ENCODE measurements around the gene NVL. TPM values are rescaled to one million over a fixed set of nuclear protein-coding genes. Genes with fewer than 3 reads are reported as not detected.

Gene NVL
- total RNA-seq, 1 experiment from 2014 or later: 43.4 TPM

GRCh38 chr1:224238212-224238611, 91.8 kb downstream of the NVL start:
- TF ChIP-seq, protein P1, sequence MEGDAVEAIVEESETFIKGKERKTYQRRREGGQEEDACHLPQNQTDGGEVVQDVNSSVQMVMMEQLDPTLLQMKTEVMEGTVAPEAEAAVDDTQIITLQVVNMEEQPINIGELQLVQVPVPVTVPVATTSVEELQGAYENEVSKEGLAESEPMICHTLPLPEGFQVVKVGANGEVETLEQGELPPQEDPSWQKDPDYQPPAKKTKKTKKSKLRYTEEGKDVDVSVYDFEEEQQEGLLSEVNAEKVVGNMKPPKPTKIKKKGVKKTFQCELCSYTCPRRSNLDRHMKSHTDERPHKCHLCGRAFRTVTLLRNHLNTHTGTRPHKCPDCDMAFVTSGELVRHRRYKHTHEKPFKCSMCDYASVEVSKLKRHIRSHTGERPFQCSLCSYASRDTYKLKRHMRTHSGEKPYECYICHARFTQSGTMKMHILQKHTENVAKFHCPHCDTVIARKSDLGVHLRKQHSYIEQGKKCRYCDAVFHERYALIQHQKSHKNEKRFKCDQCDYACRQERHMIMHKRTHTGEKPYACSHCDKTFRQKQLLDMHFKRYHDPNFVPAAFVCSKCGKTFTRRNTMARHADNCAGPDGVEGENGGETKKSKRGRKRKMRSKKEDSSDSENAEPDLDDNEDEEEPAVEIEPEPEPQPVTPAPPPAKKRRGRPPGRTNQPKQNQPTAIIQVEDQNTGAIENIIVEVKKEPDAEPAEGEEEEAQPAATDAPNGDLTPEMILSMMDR (IDR thresholded peaks at IDR 0.05; ENCODE audit: unreplicated experiment): no peak
- intact Hi-C loops (cut with micrococcal nuclease; ENCODE audit: unreplicated experiment): no loop called here
- no peak for DNase-seq
- Mint-ChIP-seq H3K4me3 (ENCODE audit: low read depth, unreplicated experiment) (no peak overlapping the region), H3K27me3 (ENCODE audit: unreplicated experiment) (no peaks in the 10 kb centered on the region), H3K36me3 (ENCODE audit: insufficient read depth, unreplicated experiment) (peaks cover 5% of the 10 kb centered on the region), H3K4me1 (ENCODE audit: low read depth, unreplicated experiment) (no peaks in the 10 kb centered on the region), H3K9me3 (ENCODE audit: low read depth, unreplicated experiment) (no peaks in the 10 kb centered on the region), H3K27ac (ENCODE audit: unreplicated experiment) (no peak overlapping the region)
- CTCF ChIA-PET: interaction anchor here (1.3 kb wide), 1 partner anchor 29 kb away, joined by 3 read pairs; no protein-coding TSS in a partner anchor
- BruUV-seq (replicated peaks): no TSS peak

DNA sequence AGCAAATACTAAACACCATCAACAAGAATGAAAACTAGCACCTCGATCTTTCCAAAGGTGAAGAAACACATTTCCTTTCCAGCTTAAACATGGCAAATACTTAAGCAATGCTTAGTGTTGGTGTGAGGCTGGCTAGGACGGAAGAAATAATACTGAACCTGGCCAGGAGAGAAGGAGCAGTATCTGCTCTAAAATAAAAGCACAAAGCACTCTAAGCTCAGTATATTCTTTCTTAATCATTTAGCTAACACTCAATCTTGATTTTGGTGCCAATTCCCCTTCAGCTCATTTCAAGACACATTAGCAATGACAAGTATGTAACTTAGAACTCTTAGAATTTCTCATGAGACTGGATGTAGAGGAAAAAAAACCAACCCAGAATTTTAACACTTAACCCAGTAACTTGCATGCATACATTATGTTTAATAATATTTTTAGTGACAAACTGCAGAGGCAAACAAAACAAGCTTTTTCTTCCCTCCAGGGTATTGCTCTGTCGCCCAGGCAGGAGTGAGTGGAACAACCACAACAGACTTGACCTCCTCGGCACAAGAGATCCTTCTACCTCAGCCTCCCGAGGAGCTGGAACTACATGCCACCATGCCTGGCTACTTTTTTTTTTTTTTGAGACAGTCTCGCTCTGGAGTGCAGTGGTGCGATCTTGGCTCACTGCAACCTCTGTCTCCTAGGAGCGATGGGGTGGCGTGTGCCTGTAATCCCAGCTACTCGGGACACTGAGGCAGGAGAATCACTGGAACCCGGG, 92.7 kb downstream of the NVL start:
- TF ChIP-seq, protein P1 (IDR thresholded peaks at IDR 0.05; ENCODE audit: unreplicated experiment): no peak
- BruUV-seq (replicated peaks): no TSS peak
- intact Hi-C loops (cut with micrococcal nuclease; ENCODE audit: unreplicated experiment): no loop called here
- no peak for DNase-seq
- Mint-ChIP-seq H3K36me3 (ENCODE audit: insufficient read depth, unreplicated experiment) (peaks cover 5% of the 10 kb centered on the region), H3K27ac (ENCODE audit: unreplicated experiment) (no peak overlapping the region), H3K9me3 (ENCODE audit: low read depth, unreplicated experiment) (no peaks in the 10 kb centered on the region), H3K4me3 (ENCODE audit: low read depth, unreplicated experiment) (no peak overlapping the region), H3K27me3 (ENCODE audit: unreplicated experiment) (no peaks in the 10 kb centered on the region), H3K4me1 (ENCODE audit: low read depth, unreplicated experiment) (no peaks in the 10 kb centered on the region)
- CTCF ChIA-PET: interaction anchor here (1.3 kb wide), 1 partner anchor 30 kb away, joined by 3 read pairs; no protein-coding TSS in a partner anchor

GRCh38 chr1:224235813-224236493, 94.0 kb downstream of the NVL start:
- CTCF ChIA-PET: no interaction called here

GRCh38 chr1:224234017-224234416, 96.0 kb downstream of the NVL start:
- CTCF ChIA-PET: interaction anchor here (0.6 kb wide), 1 partner anchor 10 kb away, joined by 3 read pairs; no protein-coding TSS in a partner anchor

More at GRCh38 chr1:224235813-224236493, 94.0 kb downstream of the NVL start:
- Mint-ChIP-seq H3K27me3 (ENCODE audit: unreplicated experiment) (no peaks in the 10 kb centered on the region), H3K9me3 (ENCODE audit: low read depth, unreplicated experiment) (no peaks in the 10 kb centered on the region), H3K4me1 (ENCODE audit: low read depth, unreplicated experiment) (no peaks in the 10 kb centered on the region), H3K27ac (ENCODE audit: unreplicated experiment) (no peak overlapping the region), H3K36me3 (ENCODE audit: insufficient read depth, unreplicated experiment) (peaks cover 9% of the 10 kb centered on the region), H3K4me3 (ENCODE audit: low read depth, unreplicated experiment) (no peak overlapping the region)
- intact Hi-C loops (cut with micrococcal nuclease; ENCODE audit: unreplicated experiment): no loop called here
- no TSS peak for BruUV-seq (replicated peaks)
- DNase-seq: no peak
- TF ChIP-seq, protein P1 (IDR thresholded peaks at IDR 0.05; ENCODE audit: unreplicated experiment): no peak

More at GRCh38 chr1:224234017-224234416, 96.0 kb downstream of the NVL start:
- no peak for DNase-seq
- no peaks in the 10 kb centered on the region for H3K4me1 Mint-ChIP-seq (ENCODE audit: low read depth, unreplicated experiment)
- no peaks in the 10 kb centered on the region for H3K9me3 Mint-ChIP-seq (ENCODE audit: low read depth, unreplicated experiment)
- BruUV-seq (replicated peaks): no TSS peak
- no peak overlapping the region for H3K4me3 Mint-ChIP-seq (ENCODE audit: low read depth, unreplicated experiment)
- intact Hi-C loops (cut with micrococcal nuclease; ENCODE audit: unreplicated experiment): no loop called here
- TF ChIP-seq, protein P1 (IDR thresholded peaks at IDR 0.05; ENCODE audit: unreplicated experiment): no peak
- H3K27ac Mint-ChIP-seq (ENCODE audit: unreplicated experiment): no peak overlapping the region
- H3K27me3 Mint-ChIP-seq (ENCODE audit: unreplicated experiment): no peaks in the 10 kb centered on the region
- H3K36me3 Mint-ChIP-seq (ENCODE audit: insufficient read depth, unreplicated experiment): peaks cover 25% of the 10 kb centered on the region
